GM21515 (cell line): ENCODE results near the gene KBTBD7.

Experiments
- ATAC-seq: cut with Tn5 transposase; IDR thresholded peaks from one replicate; pipeline ENCODE4 v1.9.1; 2021; ENCODE audit not compliant: unreplicated experiment

KBTBD7 gene, protein sequence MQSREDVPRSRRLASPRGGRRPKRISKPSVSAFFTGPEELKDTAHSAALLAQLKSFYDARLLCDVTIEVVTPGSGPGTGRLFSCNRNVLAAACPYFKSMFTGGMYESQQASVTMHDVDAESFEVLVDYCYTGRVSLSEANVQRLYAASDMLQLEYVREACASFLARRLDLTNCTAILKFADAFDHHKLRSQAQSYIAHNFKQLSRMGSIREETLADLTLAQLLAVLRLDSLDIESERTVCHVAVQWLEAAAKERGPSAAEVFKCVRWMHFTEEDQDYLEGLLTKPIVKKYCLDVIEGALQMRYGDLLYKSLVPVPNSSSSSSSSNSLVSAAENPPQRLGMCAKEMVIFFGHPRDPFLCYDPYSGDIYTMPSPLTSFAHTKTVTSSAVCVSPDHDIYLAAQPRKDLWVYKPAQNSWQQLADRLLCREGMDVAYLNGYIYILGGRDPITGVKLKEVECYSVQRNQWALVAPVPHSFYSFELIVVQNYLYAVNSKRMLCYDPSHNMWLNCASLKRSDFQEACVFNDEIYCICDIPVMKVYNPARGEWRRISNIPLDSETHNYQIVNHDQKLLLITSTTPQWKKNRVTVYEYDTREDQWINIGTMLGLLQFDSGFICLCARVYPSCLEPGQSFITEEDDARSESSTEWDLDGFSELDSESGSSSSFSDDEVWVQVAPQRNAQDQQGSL

DNA sequence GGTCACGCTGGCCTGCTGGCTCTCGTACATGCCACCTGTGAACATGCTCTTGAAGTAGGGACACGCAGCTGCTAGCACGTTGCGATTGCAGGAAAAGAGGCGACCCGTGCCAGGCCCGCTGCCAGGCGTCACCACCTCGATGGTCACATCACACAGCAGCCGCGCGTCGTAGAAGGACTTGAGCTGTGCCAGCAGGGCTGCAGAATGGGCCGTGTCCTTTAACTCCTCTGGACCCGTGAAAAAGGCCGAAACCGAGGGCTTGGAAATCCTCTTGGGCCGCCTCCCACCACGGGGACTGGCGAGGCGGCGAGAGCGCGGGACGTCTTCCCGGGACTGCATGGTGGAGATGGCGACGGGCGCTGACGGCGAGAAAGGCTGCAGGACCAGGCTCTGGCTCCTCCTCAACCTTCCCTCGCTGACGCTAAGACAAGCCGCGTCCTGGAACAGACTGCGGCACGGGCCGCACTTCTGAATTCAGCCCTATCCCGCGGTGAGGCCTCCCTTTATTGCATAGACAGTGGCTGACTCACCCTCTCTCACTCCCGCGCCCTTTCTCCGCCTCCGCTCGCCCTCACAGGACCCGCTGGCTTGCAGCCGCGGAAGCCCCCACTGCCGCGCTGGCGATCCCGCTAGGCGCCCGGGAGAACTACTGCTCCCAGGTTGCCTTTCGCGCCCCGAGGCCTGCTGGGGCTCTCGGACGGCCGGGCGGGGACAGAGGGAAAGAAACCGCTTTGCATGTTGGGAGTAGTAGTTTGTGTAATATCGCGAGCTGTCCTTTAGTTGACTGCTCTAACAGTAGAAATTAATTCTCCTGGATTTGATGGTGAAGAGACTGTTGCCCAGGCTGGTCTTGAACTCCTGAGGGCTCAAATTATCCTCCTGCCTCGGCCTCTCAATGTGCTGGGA is at the start of gene KBTBD7:
Gene KBTBD7, minus strand, starts transcription at position 651 of the 906 bp plus-strand sequence. Its CDS starts 312 bp downstream, at position 339.
- ATAC-seq, result peak; percentile 95

DNA sequence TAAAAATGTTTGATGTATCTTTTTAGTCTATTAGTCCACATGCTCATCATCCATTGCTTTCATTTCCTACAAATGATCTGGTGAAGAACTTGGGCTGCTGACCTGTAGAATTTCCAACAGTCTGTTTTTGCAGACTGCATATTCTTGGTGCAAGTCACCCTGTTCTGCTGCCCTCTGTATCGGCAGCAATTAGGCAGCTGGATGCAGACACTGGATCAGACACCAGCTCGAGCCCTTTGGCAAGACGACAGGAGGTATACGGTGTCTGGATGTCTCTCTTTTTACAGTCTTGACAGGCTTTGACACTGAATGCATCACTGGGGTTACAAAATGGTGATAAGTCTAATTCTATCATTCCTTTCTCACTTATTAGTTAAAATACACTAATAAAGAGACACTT is 47.3 kb upstream of the KBTBD7 start:
- no peak for ATAC-seq

DNA sequence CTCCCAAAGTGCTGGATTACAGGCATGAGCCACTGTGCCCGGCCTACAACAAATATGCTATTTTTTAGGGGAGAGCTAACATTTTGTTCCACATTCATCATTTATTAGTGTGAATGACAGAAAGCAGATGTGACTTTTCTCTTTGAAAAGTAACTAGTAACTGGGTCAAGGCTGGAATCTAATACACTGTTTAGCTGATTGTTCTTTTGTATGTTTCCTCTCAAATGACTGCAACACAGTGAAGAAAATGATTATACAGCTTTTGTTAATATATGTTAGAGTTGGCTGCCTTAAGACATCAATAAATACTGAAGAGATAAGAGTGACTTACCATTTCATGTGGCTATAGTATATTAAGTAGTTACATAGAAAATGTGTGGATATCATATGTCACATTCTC is 42.0 kb upstream of the KBTBD7 start:
- no peak for ATAC-seq

DNA sequence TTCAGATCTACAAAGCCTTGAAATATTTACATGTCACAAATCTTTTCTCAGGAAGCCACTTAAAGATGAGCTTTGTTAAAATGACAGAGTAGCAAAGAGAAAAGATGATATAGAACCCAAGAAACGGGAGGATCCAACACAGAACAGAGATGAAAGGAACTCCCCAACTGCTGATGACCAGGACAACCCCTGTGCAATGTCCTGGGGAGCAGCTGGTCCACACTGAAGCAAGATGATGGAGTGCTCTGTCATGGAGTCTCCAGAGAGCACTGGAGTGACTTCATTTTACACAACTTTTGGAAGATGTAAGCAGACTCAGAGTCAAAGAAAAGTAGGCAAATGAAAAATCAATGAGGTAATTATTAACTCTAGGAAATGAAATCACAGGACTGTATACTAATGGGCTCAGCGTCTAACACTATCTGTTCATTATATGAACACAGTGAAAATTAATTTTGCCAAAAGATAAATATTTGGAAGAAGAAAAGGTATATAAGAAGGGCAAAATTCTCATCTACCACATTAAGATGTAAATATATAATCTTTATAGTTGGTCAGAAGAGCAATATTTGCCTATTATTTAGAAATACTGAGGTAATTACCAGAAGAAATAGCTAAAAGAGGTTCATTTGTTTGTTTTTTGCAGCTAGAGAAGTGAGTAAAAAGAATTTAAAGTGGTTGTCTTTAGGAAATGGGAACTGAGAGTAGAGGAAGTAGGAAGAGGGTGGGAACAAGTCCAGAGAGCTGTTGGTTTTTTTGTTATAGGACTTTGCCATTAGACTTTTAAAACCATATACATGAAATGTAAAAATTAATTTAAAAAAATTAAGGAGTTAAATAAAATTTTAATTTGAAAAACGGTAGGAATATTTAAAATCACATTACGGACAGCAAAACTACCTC is 38.5 kb upstream of the KBTBD7 start:
- ATAC-seq, result no peak

DNA sequence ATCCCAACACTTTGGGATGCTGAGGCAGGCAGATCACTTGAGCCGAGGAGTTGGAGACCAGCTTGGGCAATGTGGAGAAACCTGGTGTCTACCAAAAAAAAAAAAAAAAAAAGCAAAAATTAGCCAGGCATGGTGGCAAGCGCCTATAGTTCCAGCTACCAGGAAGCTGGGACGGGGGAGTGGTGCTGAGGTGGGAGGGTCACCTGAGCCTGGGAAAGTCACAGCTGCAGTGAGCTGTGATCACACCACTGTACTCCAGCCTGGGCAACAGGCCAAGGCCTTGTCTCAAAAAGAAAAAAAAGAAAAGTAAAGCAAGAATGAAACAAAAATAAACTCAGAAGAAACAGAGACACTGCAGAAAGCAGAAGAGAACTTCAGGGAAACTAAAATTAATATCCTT is 37.4 kb upstream of the KBTBD7 start:
- no peak for ATAC-seq

DNA sequence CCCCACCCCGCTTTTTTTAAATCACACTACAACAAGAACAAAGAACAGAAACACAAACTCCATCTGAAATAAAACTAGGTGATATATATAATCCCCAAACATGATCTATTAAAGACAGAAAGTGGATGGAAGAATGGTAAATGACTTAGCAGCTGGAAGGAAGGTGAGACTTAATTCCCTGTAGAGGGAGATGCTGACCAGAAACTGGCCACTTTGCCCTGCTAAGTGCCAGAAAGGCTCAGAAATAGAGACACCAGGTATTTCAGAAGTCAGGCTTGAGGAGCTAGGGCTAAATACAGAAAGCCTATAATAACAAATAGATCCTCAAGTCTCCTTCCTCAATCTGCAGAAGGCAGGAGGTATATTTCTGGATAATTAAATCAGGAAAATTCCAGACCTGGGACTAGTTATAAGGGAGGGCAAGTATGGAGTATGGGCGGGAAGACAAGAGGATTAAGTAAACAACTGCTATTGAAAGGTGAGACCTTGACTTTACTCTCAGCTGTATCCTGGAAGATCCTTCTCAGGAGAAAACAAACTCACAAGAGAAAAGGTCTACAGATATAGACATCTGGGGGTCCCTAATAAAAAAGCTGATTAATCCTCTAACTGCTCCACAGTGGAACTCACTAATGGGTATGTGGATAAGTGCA is 36.8 kb upstream of the KBTBD7 start:
- ATAC-seq, result no peak

DNA sequence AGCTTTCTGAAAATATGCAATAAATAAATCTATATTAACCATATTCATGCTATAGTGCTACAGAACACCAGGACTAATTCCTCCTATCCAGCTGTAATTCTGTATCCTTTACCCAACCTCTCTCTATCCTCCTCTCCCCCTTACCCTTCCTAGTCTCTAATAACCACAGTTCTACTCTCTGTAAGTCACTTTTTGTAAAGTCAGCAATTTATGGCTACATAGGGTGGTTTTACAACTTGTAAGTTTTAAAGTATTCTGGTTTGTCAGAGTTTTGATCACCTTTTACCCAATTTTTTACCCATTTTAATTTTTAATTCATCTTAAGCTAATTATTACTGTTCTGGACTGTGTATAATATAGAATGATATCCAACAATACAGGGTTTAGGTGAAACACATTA is 35.0 kb upstream of the KBTBD7 start:
- ATAC-seq, result no peak

DNA sequence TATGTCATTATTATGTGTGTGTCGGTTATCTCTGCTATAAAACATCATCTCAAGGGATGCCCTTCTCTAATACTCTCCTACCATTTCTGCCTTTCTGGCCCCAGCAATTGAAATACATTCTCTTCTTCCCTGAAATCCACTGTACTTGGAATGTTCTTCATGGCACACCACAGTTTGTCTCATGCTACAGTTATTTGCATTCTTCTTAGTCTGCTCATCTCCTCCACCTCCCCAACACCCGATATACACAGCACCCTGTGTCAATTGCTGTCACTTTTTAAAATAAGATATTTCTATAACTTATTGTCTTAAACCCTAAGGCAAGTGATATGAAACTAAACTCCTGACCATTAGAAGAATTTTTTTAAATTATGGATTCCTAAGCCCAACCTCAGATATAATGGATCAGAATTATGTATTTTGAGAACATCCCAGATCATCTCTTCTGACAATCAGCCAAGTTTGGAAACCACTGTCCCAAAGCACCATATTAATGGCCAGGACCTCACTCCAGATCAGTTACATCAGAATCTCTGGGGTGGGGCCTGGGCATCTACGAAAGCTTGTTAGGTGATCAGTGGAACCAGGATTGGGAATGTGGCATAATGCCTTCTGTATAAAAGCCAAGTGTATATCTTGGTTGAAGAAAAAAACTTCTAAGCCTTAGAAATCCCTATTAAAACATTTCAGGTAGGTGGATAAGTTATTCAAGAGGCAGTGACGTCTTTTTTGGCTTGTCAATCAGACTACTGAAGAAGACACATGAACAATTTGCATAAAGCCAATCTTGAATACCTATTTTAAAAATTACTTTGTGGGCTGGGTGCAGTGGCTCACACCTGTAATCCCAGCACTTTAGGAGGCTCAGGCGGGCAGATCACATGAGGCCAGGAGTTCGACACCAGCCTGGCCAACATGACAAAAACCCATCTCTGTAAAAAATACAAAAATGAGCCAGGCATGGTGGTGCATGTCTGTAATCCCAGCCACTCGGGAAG is 30.0 kb upstream of the KBTBD7 start:
- no peak for ATAC-seq

DNA sequence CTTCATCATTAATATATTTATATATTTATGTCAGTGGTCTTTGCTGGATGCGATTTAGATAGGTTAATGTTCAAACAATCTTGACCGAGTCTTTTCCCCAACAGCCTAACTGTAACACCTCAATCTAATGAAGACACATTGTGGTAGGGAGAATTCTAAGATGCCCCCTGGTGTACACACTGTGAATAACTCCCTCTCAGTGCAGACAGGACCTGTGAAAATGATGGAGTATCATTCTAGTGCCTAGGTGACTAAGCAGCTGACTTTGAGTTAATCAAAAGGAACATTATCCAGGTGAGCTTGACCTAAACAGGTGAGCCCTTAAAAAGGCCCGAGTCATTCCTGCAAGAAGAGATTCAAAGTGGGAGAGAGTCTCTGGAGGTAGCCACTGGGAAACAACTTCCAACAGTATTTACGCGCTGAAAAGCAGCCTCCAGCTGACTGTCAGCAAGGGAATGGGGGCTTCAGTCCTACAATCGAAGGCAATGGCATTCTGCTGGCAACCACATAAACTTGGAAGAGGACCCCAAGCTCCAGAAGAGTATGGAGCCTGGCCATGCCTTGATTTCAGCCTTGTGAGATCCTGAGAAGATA is 28.0 kb upstream of the KBTBD7 start:
- no peak for ATAC-seq

DNA sequence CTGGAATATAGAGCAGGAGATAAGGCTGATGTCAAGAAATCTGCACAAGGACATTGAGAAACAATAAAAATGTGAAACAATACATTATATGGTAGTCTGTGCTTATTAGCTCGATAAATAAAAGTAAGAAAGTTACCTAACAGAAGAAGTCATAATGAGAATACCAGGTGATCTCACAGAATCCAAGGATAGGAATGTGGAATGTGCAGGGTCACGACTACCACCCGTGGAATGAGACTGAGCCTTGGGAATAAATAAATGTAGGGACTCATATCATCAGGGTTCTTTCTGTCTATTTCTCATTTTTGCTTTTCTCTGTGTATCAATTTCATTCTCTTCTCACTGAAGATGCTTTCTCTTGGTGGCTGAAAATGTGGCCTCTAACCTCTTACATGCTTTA is 26.0 kb upstream of the KBTBD7 start:
- no peak for ATAC-seq

DNA sequence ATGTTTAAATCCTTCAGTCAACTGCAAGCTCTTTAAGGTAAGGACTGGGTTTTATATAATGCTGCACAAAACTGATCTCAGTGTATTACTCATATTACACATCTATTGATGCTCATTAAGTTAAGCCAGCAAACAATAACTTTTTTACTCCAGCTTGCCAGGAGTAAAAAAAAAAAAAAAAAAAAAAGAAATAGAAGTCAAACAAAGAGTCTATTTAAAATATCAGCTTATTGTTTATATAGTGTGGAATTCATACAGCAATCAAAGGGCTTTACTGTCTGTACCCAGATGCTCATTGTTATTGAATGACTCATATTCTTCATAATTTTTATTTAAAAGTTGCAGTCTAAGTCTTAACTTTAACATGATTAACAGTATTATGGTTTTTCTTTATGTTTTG is 21.8 kb upstream of the KBTBD7 start:
- ATAC-seq, result no peak

DNA sequence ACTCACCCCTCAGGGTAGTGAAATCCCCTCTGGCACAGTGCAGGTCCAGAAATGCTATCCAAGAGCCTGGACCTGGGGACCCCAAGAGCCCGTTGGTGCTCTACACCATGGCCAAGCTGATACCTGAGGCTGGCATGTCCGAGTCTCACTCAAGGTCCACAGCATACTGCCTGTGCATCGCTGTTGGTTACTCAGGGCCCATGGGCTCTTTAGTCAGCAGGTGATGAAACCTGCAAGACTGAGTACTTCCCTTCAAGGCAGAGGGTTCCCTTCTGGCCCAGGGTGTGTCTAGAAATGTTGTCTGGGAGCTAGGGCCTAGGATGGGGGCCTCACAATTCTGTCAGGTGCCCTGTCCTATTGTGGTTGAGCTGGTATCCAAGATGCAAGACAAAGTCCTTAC is 19.6 kb upstream of the KBTBD7 start:
- ATAC-seq, result no peak

DNA sequence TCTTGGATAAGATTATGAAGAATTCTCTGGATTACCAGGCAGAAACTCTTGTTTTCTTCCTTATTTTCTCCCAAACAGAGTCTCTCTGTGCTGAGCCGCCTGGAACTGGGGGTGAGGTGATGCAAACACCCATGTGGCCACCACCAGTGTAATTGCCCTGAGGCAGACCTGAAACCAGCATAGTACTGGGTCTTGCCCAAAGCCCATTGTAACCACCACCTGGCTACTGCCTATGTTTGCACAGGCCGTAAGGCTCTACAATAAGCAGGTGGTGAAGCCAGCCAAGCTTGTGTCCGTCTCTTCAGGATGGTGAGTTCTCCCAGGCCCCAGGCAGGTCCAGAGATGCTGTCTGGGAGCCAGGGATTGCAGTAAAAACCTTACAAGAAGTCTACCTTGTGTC is 18.9 kb upstream of the KBTBD7 start:
- ATAC-seq, result no peak

DNA sequence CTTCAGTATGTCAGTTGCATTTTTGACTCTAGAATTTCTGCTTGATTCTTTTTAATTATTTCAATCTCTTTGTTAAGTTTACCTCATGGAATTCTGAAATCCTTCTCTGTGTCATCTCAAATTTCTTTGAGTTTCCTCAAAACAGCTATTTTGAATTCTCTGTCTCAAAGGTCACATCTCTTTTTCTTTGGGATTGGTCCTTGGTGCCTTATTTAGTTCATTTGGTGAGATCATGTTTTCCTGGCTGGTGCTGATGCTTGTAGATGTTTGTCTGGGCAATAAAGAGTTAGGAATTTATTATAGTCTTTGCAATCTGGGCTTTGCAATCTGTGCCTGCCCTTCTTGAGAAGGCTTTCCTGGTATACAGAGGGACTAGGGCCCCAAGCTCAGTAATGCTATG is 18.5 kb upstream of the KBTBD7 start:
- no peak for ATAC-seq

DNA sequence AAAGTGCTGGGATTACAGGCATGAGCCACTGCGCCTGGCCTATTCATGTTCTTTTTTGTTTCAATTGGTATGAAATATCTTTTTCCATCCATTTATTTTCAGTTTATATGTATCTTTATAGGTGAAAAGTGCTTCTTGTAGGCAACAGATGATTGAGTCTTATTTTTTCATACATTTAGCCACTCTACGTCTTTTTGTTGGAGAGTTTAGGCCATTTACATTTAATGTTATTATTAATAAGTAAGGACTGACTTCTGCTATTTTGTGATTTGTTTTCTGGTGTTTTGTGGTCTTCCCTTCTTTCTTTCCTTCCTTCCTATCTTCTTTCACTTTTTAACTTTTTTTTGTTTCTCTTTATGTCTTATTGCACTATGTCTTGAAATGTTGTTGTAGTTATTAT is 16.7 kb upstream of the KBTBD7 start:
- ATAC-seq, result no peak

DNA sequence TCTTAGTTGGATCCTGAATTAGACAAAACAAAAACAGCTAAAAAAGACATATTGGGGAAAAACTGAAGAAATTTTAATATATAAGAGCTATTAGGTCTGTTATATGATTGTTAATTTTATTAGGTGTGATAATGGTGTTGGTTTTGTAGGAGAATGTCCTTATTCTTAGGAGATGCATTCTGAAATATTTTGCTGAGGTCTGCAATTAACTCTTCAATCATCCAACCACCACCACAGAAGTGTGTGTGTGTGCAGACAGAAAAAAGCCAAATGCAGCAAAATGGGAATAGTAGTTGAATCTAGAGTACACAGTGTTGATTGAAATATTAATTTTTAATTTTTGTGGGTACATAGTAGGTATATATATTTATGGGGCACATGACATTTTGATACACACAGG is 12.1 kb upstream of the KBTBD7 start:
- ATAC-seq, result no peak

DNA sequence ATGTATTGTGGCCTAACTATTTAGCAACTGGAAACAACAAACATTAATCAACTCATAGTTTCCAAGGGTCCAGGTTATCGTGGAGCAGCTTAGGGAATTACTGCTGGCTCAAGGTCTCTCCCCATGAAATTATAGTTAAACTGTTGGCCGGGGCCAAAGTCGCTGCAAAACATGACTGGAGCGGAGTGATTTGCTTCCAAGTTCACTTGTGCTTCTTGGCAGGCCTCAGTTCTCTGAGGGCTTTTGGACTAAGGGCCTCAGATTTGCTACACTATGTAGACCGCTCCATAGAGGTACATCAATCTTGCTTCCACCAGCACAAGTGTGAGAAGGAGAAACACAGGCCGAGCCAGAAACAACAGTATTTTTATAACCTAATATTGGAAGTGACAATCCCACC is 9.4 kb upstream of the KBTBD7 start:
- ATAC-seq, result no peak

DNA sequence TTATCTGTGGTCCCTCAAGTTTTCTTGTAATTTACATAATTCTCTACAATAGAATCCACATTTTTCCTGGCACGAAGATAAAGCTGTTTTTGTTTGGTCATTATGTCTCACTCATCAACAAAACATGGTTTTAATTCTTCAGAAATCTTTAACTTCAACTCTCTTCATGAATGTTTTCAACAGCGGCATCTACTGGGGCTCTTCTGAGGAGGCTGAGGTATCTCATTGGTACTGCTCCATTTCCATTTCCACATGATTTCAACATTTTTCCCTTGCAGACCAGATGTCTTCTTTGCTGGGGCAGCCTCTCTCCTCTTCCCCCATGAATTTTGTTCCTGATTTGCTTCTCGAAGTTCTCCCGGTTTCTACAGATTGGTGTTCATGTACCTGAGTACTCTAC is 5.8 kb upstream of the KBTBD7 start:
- ATAC-seq, result no peak
